Upper lobe of left lung (tissue), 4 donors: ENCODE results near the gene AUP1.

Source experiments
- CTCF ChIP-seq, 6 experiments: fragments of 450-650 bp in 4 of 6; fragments of 200-600 bp in 2 of 6; sonication (generic) in 2 of 6; IDR thresholded peaks; one replicate each; pipeline ENCODE4 v1.5.1; 2016 to 2019; ENCODE audit warnings: antibody characterized with exemption in 6 of 6
- POLR2A ChIP-seq, 4 donors: fragments of 450-650 bp; IDR thresholded peaks; one replicate each; pipeline ENCODE4 v1.5.1; 2016 to 2017; ENCODE audit warnings: antibody characterized with exemption in 4 of 4, mild to moderate bottlenecking in 2 of 4
- POLR2AphosphoS5 ChIP-seq, 2 donors: sonication (generic); formaldehyde crosslinking; IDR thresholded peaks; one replicate each; pipeline ENCODE4 v1.5.1; 2017; ENCODE audit warnings: antibody characterized with exemption in 2 of 2

- TF ChIP-seq CTCF (IDR thresholded peaks at IDR 0.05) (no peak), POLR2AphosphoS5 (IDR thresholded peaks at IDR 0.05) (no peak), POLR2A (IDR thresholded peaks at IDR 0.05) (no peak)
Observed at GRCh38 chr2:74577448-74577847, 47.9 kb upstream of the AUP1 start.
